LNCaP clone FGC (cell line): ENCODE measurements around the gene HAPLN2.

ENCODE experiments used
- DNase-seq: peaks from one replicate; pipeline ENCODE4 v3.0.0-alpha.2; 2011; ENCODE audit warnings: low read depth
- H3K4me3 ChIP-seq: 2 replicates; pipeline ENCODE4 v1.5.1; 2011; ENCODE audit warnings: mild to moderate bottlenecking, low read depth, low read length, control low read depth
- TF ChIP-seq, protein P1 (sequence below): IDR thresholded peaks from 2 replicates; pipeline ENCODE4 v1.5.1; 2012; ENCODE audit warnings: mild to moderate bottlenecking; ENCODE audit not compliant: control insufficient read depth, insufficient read depth; ENCODE audit errors: extremely low read depth

HAPLN2 gene

DNA sequence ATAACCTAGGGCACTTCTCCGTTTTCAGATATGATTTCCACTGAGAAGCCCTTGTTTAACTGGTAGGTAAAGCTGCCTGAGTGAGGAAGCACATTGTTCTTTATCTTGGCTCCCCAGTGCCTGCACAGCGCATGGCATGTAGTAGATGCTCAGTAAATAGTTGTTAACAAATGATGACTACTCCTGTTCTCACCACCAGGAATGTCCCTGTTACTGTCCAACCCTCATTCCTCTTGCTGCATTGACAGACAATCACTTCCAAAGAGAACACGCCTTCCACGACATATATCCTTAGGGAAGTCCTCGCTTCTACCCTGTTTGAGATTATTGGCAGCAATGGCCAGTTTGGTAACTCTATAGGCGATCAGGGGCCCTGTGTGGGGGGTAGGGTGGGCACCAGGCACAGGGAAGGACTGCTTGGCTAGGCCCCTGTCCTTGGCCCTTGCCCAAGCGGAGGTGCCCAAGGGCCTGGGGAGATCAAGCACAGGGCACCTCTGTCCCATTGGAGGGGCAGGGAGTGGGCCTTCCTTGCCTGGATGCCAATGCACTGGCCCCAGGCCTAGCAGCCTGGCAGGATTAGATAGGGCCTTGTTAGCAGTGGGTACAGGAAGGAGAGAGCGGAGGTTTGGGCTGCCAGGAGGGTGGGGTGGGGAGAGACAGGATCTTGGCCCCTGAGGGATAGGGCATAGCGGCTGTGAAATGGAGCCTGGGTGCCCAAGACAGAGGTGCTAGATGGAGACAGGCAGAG, 47.8 kb downstream of the HAPLN2 start:
- no peak for DNase-seq
- TF ChIP-seq, protein P1, sequence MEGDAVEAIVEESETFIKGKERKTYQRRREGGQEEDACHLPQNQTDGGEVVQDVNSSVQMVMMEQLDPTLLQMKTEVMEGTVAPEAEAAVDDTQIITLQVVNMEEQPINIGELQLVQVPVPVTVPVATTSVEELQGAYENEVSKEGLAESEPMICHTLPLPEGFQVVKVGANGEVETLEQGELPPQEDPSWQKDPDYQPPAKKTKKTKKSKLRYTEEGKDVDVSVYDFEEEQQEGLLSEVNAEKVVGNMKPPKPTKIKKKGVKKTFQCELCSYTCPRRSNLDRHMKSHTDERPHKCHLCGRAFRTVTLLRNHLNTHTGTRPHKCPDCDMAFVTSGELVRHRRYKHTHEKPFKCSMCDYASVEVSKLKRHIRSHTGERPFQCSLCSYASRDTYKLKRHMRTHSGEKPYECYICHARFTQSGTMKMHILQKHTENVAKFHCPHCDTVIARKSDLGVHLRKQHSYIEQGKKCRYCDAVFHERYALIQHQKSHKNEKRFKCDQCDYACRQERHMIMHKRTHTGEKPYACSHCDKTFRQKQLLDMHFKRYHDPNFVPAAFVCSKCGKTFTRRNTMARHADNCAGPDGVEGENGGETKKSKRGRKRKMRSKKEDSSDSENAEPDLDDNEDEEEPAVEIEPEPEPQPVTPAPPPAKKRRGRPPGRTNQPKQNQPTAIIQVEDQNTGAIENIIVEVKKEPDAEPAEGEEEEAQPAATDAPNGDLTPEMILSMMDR, result no peak

DNA sequence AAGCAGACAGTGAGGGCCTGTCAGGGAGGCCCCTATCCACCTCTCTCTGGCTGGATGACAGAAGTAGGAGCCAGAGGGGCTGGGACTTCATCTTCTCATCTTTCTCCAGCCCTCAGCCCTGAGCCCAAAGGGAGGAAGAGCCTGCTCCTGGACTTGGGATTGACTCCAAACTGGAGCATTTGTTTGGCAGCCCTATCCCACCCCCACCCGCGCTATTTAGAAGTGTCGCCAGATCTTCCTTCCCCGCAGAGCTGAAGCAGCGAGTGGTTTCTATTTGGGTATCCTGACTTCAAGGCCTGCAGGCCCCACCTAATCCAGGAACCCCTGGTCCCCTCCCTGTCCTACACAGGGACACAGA, 48.4 kb downstream of the HAPLN2 start:
- H3K4me3 ChIP-seq, result no peak overlapping the region
- TF ChIP-seq, protein P1, result no peak
- no peak for DNase-seq

More for the DNA sequence above, 47.8 kb downstream of the HAPLN2 start:
- H3K4me3 ChIP-seq, result no peak overlapping the region

DNA sequence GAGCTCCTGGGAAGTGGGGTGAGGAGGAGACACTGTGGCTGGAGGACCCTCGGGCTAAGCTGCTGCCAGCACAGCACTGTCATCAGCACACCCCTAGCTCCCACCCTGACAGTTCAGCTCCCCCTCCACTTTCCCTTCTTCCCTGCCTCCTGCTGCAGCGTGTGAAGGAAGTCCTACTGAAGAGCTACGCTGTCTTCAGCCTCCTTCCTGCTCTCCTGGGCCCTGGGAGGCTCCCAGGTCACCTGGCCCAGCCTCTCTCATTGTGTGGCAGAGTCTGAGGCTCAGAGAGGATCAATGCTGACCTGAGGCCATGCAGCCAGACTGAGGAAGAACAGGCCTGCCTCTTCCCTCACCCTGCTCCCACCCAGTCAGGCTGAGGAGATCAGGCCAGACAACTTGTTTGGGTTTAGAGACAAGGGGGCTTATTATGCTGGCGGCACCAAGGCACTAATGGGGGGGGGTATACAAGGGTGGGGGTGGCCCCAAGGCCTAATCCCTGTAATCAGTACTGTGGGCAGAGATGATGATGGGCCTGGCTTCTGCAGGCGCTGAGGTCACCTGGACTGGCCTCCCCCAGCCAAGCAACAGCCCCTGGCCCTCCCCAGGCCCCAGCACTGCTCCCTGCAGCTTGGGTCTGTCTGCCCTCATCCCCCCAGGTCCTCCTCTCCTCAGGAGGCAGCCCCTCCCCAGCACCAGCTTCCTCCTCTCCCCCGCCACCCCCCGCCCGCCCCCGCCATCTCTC, 48.9 kb downstream of the HAPLN2 start:
- TF ChIP-seq, protein P1, result no peak
- DNase-seq, result no peak
- no peak overlapping the region for H3K4me3 ChIP-seq

DNA sequence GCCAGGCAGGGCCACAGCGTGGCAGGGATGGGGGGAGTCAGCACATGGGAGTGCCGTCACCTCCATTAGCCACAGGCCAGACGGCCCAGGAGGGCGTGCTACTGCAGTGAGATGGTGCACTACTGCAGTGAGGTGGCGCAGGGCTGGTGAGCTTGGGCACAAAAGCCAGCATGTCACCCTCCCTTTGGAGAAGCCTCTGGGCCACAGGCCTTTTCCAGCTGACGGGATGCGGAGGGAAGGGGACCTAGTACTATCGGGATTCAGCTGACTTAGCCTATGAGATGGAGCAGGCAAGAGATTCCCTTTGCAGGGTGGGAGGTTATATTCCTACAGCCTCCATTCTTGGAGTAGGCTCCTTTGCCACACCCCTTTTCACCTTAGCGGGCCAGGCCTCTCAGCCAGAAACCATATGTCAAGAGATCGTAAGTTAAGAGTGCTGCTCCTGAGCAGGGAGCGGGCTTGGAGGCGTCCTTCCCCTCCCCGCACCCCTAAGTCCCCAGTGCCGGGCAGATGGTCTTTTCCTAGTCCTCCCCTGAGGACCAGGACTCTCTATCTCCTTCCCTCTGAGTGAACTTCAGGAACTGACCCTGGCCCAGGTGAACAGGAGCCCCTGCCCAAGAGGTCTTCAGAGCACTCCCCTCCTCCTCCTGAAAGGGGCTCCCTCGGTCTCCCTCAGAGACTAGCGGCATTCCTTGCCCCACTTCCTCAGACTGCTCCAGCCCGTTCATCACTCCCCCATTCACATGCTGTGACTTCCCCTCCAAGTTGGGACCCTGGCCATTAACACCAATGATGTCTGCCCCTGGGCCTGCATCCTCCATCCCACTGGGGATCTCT, 49.8 kb downstream of the HAPLN2 start:
- no peak for DNase-seq
- H3K4me3 ChIP-seq, result no peak overlapping the region
- TF ChIP-seq, protein P1, result no peak

DNA sequence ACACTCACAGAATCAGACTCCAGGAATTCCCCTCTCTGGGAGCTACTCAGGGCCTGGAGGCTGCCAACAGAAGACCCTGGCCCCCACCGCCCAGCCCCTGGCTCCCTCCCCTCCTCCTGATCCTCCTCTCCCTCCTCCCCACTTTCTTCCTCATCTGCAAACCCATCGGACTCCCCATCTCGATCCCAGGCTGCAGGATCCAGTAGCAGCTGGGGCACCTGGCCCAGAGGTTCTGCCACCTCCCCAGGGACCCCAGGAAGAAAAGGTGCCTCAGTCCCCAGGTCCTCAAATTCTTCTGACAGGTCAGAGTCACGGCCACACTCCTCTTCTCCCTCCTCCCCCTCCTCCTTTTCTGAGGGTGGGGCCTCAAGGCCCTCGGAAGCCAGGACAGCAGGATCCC, 50.6 kb downstream of the HAPLN2 start:
- TF ChIP-seq, protein P1, result no peak
- no peak for DNase-seq
- no peak overlapping the region for H3K4me3 ChIP-seq

DNA sequence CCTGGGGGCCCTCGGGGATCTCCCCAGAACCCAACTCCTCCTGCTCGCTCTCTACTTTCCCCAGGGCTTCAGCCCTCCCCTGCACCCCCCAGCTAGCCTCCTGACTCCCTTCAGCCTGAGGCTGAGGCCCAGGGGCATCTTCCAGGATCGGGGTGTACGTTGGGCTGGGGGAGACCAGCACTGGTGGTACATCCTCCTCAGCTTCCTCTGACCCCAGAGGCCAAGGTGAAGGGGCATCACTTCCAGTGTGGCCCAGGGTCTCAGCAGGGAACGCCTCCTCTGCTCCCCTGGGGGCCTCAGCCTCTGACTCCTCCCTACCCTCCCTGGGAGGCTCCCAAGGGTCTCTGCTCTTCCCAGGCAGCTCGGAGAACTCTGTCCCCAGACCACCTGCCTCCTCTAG, 51.1 kb downstream of the HAPLN2 start:
- DNase-seq, result no peak
- TF ChIP-seq, protein P1, result no peak
- H3K4me3 ChIP-seq, result no peak overlapping the region
